Smooth muscle cell of the brain vasculature (primary cell): ENCODE measurements around the gene LY9.

ENCODE experiments used
- DNase-seq: peaks from one replicate; pipeline ENCODE4 v3.0.0-alpha.2; 2012; ENCODE audit warnings: low read depth, low spot score

The LY9 gene

GRCh38 chr1:160835751-160836150 is 39.8 kb downstream of the LY9 start:
- DNase-seq, result no peak

- DNase-seq, result no peak
Observed at GRCh38 chr1:160836561-160836960, 40.6 kb downstream of the LY9 start.

- DNase-seq, result no peak
Observed at GRCh38 chr1:160836981-160837557, 41.1 kb downstream of the LY9 start.

- no peak for DNase-seq
Observed at GRCh38 chr1:160837558-160838205, 41.7 kb downstream of the LY9 start.

GRCh38 chr1:160838888-160839287 is 42.9 kb downstream of the LY9 start:
- no peak for DNase-seq

- DNase-seq, result no peak
Observed at GRCh38 chr1:160839746-160840145, 43.8 kb downstream of the LY9 start.

GRCh38 chr1:160841079-160841478 is 45.1 kb downstream of the LY9 start:
- DNase-seq, result no peak

- DNase-seq, result no peak
Observed at GRCh38 chr1:160844447-160845232, 48.7 kb downstream of the LY9 start.

- DNase-seq, result no peak
Observed at GRCh38 chr1:160846281-160846680, 50.3 kb downstream of the LY9 start.

- DNase-seq, result no peak
Observed at GRCh38 chr1:160850541-160850940, 54.6 kb downstream of the LY9 start.

GRCh38 chr1:160850993-160851392 is 55.0 kb downstream of the LY9 start:
- no peak for DNase-seq

- DNase-seq, result no peak
Observed at GRCh38 chr1:160853014-160853413, 57.0 kb downstream of the LY9 start.

- no peak for DNase-seq
Observed at GRCh38 chr1:160853754-160854153, 57.8 kb downstream of the LY9 start.

GRCh38 chr1:160855181-160855981 is 59.4 kb downstream of the LY9 start:
- DNase-seq, result no peak

- no peak for DNase-seq
Observed at GRCh38 chr1:160858097-160858496, 62.1 kb downstream of the LY9 start.

GRCh38 chr1:160858507-160858906 is 62.5 kb downstream of the LY9 start:
- no peak for DNase-seq

GRCh38 chr1:160859166-160859565 is 63.2 kb downstream of the LY9 start:
- DNase-seq, result no peak

GRCh38 chr1:160860840-160861505 is 65.0 kb downstream of the LY9 start:
- DNase-seq, result no peak

GRCh38 chr1:160862203-160863060 is 66.5 kb downstream of the LY9 start, which contains the start of gene CD244:
Gene CD244, minus strand, starts transcription at chr1:160862887. Its CDS starts 210 bp downstream, at chr1:160862677.
- no peak for DNase-seq

- no peak for DNase-seq
Observed at GRCh38 chr1:160863061-160863773, 67.2 kb downstream of the LY9 start.
